Left forelimb (tissue), 1 donor: ENCODE measurements around the gene B4GALNT4.

Experiments
- DNase-seq: peaks from one replicate; pipeline ENCODE4 v3.0.0-alpha.2; 2018; ENCODE audit warnings: low spot score

B4GALNT4 gene

DNA sequence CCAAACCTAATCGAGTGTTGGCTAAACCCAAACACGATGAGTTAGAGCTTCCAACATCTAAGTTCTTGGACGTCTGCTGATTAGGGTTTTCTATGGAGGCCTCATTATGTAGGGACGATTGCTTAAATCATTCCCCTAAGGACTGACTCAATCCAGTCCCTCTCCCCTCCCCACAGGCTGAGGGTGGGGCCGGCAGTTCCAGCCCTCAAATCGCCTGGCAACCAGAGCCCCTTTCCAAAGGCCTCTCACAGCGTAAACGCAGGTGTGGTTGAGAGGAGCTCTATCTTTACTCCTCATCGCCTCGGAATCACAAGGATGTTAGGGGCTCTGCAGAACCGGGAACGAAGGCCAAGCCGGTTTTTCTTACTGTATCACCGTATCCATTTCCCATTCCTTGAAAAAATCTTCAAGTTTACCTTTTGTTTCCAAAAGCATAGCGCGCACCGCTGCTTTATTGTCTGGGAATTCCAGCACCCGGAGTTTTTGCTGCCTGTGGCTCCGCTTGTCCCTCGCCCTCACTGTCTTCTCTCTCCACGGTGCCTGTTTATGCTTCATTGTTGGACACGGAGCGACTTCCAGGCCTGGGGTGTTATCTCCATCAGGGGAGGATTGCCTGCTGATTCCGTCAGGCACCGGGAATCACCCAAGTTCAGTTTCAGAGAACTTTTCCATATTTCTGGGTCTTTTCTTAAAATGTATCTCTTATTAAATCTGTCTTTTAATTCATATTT, 34.9 kb upstream of the B4GALNT4 start:
- DNase-seq, result peak; percentile 72

DNA sequence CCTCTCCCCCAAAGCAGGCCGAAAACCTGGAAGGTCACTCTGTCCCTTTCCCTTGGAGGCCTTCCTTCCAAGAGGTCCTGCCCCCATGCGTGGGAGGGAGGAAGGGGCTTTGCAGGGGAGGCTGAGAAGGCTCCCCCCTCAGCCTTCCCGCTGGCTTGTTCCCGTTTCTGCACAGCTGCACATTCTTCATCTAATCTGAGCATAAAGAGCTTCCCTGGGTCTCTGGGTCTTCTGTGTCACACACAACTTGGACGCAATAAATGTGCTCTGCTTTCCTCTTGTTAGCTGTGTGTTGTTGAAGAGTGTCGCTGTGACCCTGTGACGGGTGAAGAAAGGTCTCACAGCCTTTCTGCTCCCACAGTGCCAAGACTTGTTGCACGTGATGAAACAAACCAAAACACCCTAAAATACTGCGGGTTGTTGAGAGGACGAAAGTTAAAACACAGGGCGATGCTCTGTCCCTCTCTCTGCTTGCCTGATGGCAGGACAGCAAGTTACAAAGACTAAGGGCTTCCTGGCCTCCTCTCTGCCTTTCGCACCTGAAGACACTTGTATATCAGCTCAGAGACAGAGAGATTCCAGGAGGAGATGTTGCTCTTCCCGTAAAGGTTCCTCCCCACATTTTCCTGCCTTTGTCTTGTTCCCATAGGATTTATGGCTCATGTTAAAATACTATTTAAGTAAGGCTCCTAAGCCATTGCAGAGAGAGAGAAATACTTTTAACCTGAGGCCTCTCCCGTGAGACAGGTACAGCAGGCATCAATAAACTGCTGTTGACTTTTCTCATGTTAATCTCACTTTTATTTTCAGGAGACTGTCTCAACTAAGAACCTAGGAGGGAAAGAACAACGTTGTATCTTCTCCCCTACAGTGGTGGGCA, 33.3 kb upstream of the B4GALNT4 start:
- peak; percentile 72 for DNase-seq

- no peak for DNase-seq
Measured at GRCh38 chr11:336659-337198, 32.6 kb upstream of the B4GALNT4 start.

DNA sequence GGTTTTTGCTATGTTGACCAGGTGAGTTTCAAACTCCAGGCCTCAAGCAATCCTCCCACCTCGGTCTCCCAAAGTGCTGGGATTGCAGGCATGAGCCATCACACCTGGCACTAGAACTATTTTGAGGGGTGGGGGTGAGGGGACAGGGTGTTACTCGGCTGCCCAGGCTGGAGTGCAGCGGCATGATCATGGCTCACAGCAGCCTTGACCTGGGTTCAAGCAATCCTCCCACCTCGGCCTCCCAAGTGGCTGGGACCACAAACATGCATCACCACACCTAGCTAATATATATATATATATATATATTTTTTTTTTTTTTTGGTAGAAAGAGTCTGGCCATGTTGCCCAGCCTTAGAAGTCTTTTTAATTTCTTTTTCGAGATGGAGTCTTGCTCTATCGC, 31.6 kb upstream of the B4GALNT4 start:
- no peak for DNase-seq

GRCh38 chr11:339963-340362, 29.3 kb upstream of the B4GALNT4 start:
- no peak for DNase-seq

DNA sequence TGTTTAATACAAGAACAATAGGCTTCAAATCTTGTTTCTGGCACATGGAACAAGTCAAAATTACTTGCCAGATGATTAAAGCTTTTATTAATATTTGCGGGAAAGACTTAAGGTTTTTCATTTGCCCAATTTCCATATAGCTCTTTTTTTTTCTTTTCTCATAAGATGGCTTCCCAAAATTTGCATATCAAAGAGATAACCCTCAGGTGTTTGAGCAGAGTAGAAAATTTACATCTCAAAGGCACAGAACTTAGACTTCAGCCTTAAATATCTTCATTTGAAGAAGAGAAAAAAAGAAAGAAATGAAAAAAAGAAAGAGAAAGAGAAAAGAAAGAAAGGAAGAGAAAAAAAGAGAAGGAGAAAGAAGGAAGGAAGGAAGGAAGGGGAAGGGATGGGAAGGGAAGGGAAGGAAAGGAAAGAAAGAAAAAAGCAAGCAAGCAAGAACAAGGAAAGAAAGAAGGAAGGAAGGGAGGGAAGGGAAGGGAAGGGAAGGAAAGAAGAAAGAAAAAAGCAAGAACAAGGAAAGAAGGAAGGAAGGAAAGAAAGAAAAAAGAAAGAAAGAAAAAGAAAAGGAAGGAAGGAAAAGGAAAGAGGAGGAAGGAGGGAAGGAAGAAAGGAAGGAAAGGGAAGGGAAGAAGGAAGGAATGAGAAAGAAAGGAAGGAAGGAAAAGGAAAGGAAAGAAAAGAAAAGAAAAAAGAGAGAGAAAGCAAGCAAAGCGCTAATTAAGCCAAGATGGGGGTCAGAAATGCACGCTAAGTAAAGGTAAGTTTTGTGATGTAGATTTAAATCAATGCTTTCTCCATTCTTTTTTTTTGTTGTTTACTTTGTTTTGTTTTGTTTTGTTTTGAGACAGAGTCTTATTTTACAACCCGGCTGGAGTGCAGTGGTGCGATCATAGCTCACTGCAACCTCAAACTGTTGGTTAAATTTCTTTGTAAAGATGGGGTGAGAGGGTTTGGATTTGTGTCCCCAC, 28.5 kb upstream of the B4GALNT4 start:
- DNase-seq, result no peak

DNA sequence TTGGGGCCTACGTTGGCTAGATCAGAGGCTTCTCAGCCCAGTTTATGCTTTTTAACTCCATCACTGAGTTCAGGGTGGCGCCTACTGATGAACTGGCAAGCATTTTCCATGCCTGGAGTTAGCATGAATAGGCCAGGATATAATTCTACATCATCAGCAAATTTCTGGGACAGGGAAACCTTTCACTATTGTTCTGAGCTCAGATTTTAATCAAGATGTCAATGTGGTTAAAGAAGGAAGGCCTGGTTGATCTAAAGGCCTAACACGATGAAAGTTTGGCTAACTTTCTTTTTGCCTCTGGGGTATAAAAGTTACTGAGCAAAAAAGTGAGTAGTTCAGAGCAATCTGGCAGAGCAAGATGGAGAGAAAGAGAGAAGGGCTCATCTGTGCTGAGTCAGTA, 27.0 kb upstream of the B4GALNT4 start:
- DNase-seq, result no peak

DNA sequence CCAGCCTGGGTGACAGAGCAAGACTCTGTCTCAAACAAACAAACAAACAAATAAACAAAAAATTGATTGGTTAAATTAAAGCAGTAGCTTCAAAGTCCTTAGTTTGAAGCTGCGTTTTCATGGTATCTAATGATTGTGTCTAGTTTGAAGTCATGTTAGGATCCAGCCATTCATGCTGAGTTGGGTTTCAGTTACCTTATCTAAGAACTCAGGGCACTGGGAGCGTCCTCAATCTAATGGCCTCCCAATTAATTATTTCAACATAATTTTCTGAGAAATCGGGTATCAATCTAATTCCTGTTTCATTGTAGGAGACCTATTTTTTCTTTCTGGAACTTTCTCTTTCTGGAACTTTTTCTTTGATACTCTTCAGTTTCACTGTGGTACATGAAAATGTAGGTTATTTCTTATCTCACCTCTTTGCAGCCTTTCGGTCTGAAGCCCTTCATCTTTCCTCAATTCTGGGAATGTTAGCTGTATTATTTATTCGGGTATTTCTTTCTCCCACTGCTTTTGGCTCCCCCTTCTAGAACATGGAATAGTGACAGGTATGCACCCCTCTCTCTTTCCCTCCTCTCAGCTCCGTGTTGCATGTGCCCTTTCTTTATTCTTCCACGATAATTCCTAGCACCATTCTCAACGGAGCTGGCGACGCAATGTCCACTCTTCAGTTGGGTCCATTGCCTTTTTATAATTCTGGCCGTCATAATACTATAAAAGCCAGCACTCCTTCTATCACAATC, 24.3 kb upstream of the B4GALNT4 start:
- DNase-seq, result no peak

GRCh38 chr11:346529-346928, 22.8 kb upstream of the B4GALNT4 start:
- DNase-seq, result no peak

GRCh38 chr11:349270-349954, 19.9 kb upstream of the B4GALNT4 start:
- DNase-seq, result peak; percentile 53

DNA sequence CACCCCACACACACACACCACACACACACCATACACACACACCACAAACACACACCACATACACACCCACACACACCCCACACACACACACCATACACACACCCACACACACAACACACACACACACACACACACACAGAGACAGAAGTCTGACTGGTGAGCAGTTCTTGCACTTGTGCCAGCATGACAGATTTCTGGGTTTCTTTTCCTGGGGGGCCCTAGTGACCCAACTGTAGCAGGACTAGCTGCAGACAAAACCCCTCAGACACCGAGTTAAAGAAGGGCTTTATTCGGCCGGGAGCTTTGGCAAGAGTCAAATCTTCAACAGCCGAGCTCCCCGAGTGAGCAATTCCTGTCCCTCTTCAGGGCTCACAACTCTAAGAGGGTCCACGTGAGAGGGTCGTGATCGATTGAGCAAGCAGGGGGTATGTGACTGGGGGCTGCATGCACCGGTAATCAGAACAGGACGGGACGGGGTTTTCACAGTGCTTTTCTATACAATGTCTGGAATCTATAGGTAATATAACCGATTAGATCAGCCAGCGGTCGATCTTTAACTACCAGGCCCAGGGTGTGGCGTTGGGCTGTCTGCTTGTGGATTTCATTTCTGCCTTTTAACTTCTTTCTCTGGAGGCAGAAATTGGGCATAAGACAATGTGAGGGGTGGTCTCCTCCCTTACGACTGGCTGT, 19.1 kb upstream of the B4GALNT4 start:
- DNase-seq, result peak; percentile 51

GRCh38 chr11:350723-351255, 18.5 kb upstream of the B4GALNT4 start:
- DNase-seq, result peak; percentile 63

DNA sequence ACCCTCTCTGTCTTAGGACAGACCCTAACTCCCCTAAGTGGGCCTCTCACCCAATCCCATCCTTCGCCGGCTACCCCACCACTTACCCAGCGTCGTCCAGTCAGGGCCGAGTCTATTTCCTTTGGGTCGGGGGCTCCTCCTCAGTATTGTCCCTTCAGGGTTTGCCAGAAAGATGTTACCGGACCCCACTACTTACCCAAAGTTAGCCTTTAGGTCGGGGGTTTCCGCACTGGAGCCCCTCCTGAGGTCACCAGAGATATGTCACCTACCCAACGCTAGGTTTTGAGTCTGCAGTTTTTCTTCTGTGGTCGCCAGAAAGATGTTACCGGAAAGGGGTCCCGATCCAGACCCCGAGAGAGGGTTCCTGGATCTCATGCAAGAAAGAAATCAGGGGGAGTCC, 17.9 kb upstream of the B4GALNT4 start:
- no peak for DNase-seq

- DNase-seq, result peak; percentile 55
Measured at GRCh38 chr11:352456-353031, 16.8 kb upstream of the B4GALNT4 start.

GRCh38 chr11:353179-353873, 16.0 kb upstream of the B4GALNT4 start:
- peak; percentile 91 for DNase-seq

GRCh38 chr11:355581-356458, 13.5 kb upstream of the B4GALNT4 start:
- peak; percentile 97 for DNase-seq

DNA sequence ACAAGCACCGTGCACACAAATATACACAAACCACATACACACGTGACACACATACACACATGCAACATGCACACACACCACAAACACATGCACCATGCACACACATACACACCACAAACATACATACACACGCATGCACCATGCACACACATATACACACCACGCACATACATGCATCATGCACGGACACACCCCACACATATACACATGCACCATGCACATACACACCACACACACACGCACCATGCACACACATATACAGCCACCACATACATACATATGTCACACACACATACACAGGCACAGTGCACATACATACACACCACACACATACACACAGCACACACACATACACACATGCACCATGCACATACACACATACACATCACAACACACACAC, 12.7 kb upstream of the B4GALNT4 start:
- DNase-seq, result no peak

GRCh38 chr11:357582-357981, 11.7 kb upstream of the B4GALNT4 start:
- no peak for DNase-seq
